H9 (cell line): Measurements from ENCODE around the gene WSCD2. TPM values are rescaled to one million over a fixed set of nuclear protein-coding genes. Genes with fewer than 3 reads are reported as not detected.

Experiments
- DNase-seq: peaks from one replicate; pipeline ENCODE4 v3.0.0-alpha.2; 2017
- H2AFZ ChIP-seq: one replicate; pipeline ENCODE4 v1.6.1; 2013; ENCODE audit warnings: mild to moderate bottlenecking, low read length, control low read depth, moderate library complexity
- H2AK5ac ChIP-seq: 2 replicates; pipeline ENCODE4 v1.6.1; 2013; ENCODE audit warnings: low read length, control low read depth, mixed read lengths; ENCODE audit not compliant: insufficient read length
- H2BK120ac ChIP-seq: one replicate; pipeline ENCODE4 v1.6.1; 2013; ENCODE audit warnings: low read depth, mild to moderate bottlenecking, low read length, control low read depth, inconsistent platforms; ENCODE audit not compliant: poor library complexity, severe bottlenecking
- H2BK12ac ChIP-seq: 2 replicates; pipeline ENCODE4 v1.6.1; 2013; ENCODE audit warnings: low read length, control low read depth, mixed read lengths, low read depth; ENCODE audit not compliant: insufficient read length
- H2BK15ac ChIP-seq: 2 replicates; pipeline ENCODE4 v1.6.1; 2013; ENCODE audit warnings: low read depth, low read length, control low read depth
- H2BK20ac ChIP-seq: one replicate; pipeline ENCODE4 v1.6.1; 2013; ENCODE audit warnings: low read depth, mild to moderate bottlenecking, low read length, control low read depth, inconsistent platforms; ENCODE audit not compliant: poor library complexity, severe bottlenecking
- H2BK5ac ChIP-seq: 2 replicates; pipeline ENCODE4 v1.6.1; 2013; ENCODE audit warnings: low read length, control low read depth, mixed read lengths; ENCODE audit not compliant: insufficient read length
- H3K14ac ChIP-seq: 2 replicates; pipeline ENCODE4 v1.6.1; 2013; ENCODE audit warnings: low read length, control low read depth; ENCODE audit not compliant: insufficient read depth
- H3K18ac ChIP-seq: 2 replicates; pipeline ENCODE4 v1.6.1; 2013; ENCODE audit warnings: low read depth, mild to moderate bottlenecking, mixed read lengths, low read length, control low read depth; ENCODE audit not compliant: insufficient read length
- H3K23ac ChIP-seq: 2 replicates; pipeline ENCODE4 v1.6.1; 2013; ENCODE audit warnings: low read length, control low read depth, mixed read lengths, low read depth; ENCODE audit not compliant: insufficient read length
- H3K23me2 ChIP-seq: 2 replicates; pipeline ENCODE4 v1.6.1; 2013; ENCODE audit warnings: low read depth, mild to moderate bottlenecking, mixed read lengths, low read length, control low read depth; ENCODE audit not compliant: insufficient read length, poor library complexity, severe bottlenecking
- H3K27ac ChIP-seq: 2 replicates; pipeline ENCODE4 v1.5.1; 2013; ENCODE audit warnings: low read length, control low read depth, mixed read lengths, low read depth; ENCODE audit not compliant: insufficient read length
- H3K27me3 ChIP-seq: 2 replicates; pipeline ENCODE4 v1.6.1; 2013; ENCODE audit warnings: low read length, control low read depth, inconsistent platforms; ENCODE audit not compliant: insufficient read depth
- H3K4ac ChIP-seq: 2 replicates; pipeline ENCODE4 v1.6.1; 2013; ENCODE audit warnings: low read depth, mild to moderate bottlenecking, control low read depth, inconsistent platforms, low read length, moderate library complexity
- H3K4me1 ChIP-seq: 2 replicates; pipeline ENCODE4 v1.6.1; 2013; ENCODE audit warnings: low read length, control low read depth, inconsistent platforms; ENCODE audit not compliant: insufficient read depth
- H3K4me2 ChIP-seq: 2 replicates; pipeline ENCODE4 v1.6.1; 2013; ENCODE audit warnings: low read length, control low read depth, mixed read lengths; ENCODE audit not compliant: insufficient read length, insufficient read depth
- H3K56ac ChIP-seq: 2 replicates; pipeline ENCODE4 v1.6.1; 2013; ENCODE audit warnings: low read depth, mild to moderate bottlenecking, mixed read lengths, low read length, control low read depth; ENCODE audit not compliant: insufficient read length
- H3K79me1 ChIP-seq: 2 replicates; pipeline ENCODE4 v1.6.1; 2013; ENCODE audit warnings: low read depth, mild to moderate bottlenecking, moderate library complexity, low read length, control low read depth, inconsistent platforms; ENCODE audit not compliant: insufficient read depth, poor library complexity, severe bottlenecking
- H3K79me2 ChIP-seq: 2 replicates; pipeline ENCODE4 v1.6.1; 2013; ENCODE audit warnings: low read length, control low read depth, inconsistent platforms; ENCODE audit not compliant: insufficient read depth
- H3K9ac ChIP-seq: 2 replicates; pipeline ENCODE4 v1.6.1; 2013; ENCODE audit warnings: low read length, control low read depth, mixed read lengths; ENCODE audit not compliant: insufficient read length; ENCODE audit errors: extremely low read depth
- H3K9me3 ChIP-seq: one replicate; pipeline ENCODE4 v1.6.1; 2013; ENCODE audit warnings: low read depth, low read length, inconsistent platforms; ENCODE audit not compliant: control insufficient read depth
- H3T11ph ChIP-seq: one replicate; pipeline ENCODE4 v1.6.1; 2013; ENCODE audit warnings: mild to moderate bottlenecking, low read length, control low read depth, inconsistent platforms
- H4K20me1 ChIP-seq: one replicate; pipeline ENCODE4 v1.6.1; 2013; ENCODE audit not compliant: control insufficient read depth, insufficient read length, insufficient read depth
- H4K5ac ChIP-seq: 2 replicates; pipeline ENCODE4 v1.6.1; 2013; ENCODE audit warnings: low read depth, mild to moderate bottlenecking, mixed read lengths, low read length, control low read depth; ENCODE audit not compliant: insufficient read length
- H4K8ac ChIP-seq: replicated peaks from 2 replicates; pipeline ENCODE4 v1.6.1; 2013; ENCODE audit warnings: low read length, control low read depth, mixed read lengths, low read depth; ENCODE audit not compliant: insufficient read length
- H4K91ac ChIP-seq: 2 replicates; pipeline ENCODE4 v1.6.1; 2013; ENCODE audit warnings: low read depth, mild to moderate bottlenecking, moderate library complexity, mixed read lengths, low read length, control low read depth; ENCODE audit not compliant: insufficient read length
- H3K27ac Mint-ChIP-seq, 3 experiments: 2 replicates in 2 of 3; 3 replicates in 1 of 3; pipeline ENCODE4 v1.8.0; 2020 to 2021; ENCODE audit warnings: mixed read lengths in 3 of 3, mild to moderate bottlenecking in 1 of 3, moderate library complexity in 1 of 3
- H3K27me3 Mint-ChIP-seq: 2 replicates; pipeline ENCODE4 v1.8.0; 2021; ENCODE audit warnings: low read depth, mild to moderate bottlenecking, moderate library complexity, mixed read lengths
- H3K36me3 Mint-ChIP-seq, 3 experiments: 2 replicates in 2 of 3; 3 replicates in 1 of 3; pipeline ENCODE4 v1.8.0; 2020 to 2021; ENCODE audit warnings: low read depth in 3 of 3, mixed read lengths in 3 of 3; ENCODE audit not compliant: insufficient read depth in 1 of 3
- H3K4me1 Mint-ChIP-seq, 2 experiments: 2 replicates each; pipeline ENCODE4 v1.8.0; 2020; ENCODE audit warnings: mixed read lengths in 2 of 2
- H3K4me3 Mint-ChIP-seq, 2 experiments: 2 replicates in 1 of 2; 3 replicates in 1 of 2; pipeline ENCODE4 v1.8.0; 2020 to 2021; ENCODE audit warnings: mild to moderate bottlenecking in 2 of 2, mixed read lengths in 2 of 2, moderate library complexity in 1 of 2
- H3K9me3 Mint-ChIP-seq, 2 experiments: 2 replicates in 1 of 2; 3 replicates in 1 of 2; pipeline ENCODE4 v1.8.0; 2020; ENCODE audit warnings: mild to moderate bottlenecking in 2 of 2, mixed read lengths in 2 of 2, moderate library complexity in 1 of 2
- CTCF ChIP-seq: fragments of 200-600 bp; sonication (generic); conservative IDR thresholded peaks from 3 replicates; pipeline ENCODE4 v1.8.0; 2021; ENCODE audit warnings: antibody characterized with exemption, mild to moderate bottlenecking
- WGBS: extraction: QIAGEN DNeasy Blood & Tissue Kit; methylation state at CpG from one replicate; pipeline ENCODE4 v1.1.7; 2013; ENCODE audit warnings: missing lambda C conversion rate, low lambda C conversion rate, mixed read lengths; ENCODE audit not compliant: insufficient read length; ENCODE audit errors: extremely low coverage; 5-methylcytosine and 5-hydroxymethylcytosine counted together
- total RNA-seq: library from RNA; stranded (reverse); gene quantifications from 2 replicates; pipeline ENCODE4 v1.2.1, GENCODE V29; 2021

The WSCD2 gene
- total RNA-seq, 1 experiment from 2014 or later, result 0.92 TPM

GRCh38 chr12:108170164-108170563 lies 41.1 kb downstream of the WSCD2 start:
- H3K36me3 Mint-ChIP-seq, result no peaks in the 10 kb centered on the region
- no peaks in the 10 kb centered on the region for H3K79me2 ChIP-seq
- no peak overlapping the region for H3K9ac ChIP-seq
- H3K79me1 ChIP-seq, result no peaks in the 10 kb centered on the region
- no peak overlapping the region for H3K4me2 ChIP-seq
- H2AFZ ChIP-seq, result no peak overlapping the region
- no peak overlapping the region for H3K27ac Mint-ChIP-seq
- no peak overlapping the region for H3K4me3 Mint-ChIP-seq
- TF ChIP-seq CTCF, result no peak
- H3K4me1 ChIP-seq, result peaks cover 6% of the 10 kb centered on the region; the same call in 1 of the 2 replicates
- no peak overlapping the region for H4K91ac ChIP-seq
- H3K27ac ChIP-seq, result no peak overlapping the region
- DNase-seq, result no peak
- no peak overlapping the region for H3K14ac ChIP-seq
- WGBS, result no CpG with 5 or more reads among the region's 2 CpGs
- H3K4ac ChIP-seq, result no peak overlapping the region
- no peak overlapping the region for H2AK5ac ChIP-seq
- H2BK15ac ChIP-seq, result no peak overlapping the region
- no peak overlapping the region for H3T11ph ChIP-seq
- no peaks in the 10 kb centered on the region for H3K27me3 ChIP-seq
- no peak overlapping the region for H3K23ac ChIP-seq
- no peak overlapping the region for H2BK12ac ChIP-seq
- H4K8ac ChIP-seq, result no peak overlapping the region
- no peaks in the 10 kb centered on the region for H3K9me3 ChIP-seq
- H4K5ac ChIP-seq, result no peak overlapping the region
- H2BK20ac ChIP-seq, result no peak overlapping the region
- H4K20me1 ChIP-seq, result no peaks in the 10 kb centered on the region
- peaks cover 33 to 48% of the 10 kb centered on the region in 2 experiments for H3K4me1 Mint-ChIP-seq
- no peak overlapping the region for H3K18ac ChIP-seq
- no peaks in the 10 kb centered on the region; the same call in none of the 2 replicates for H3K27me3 Mint-ChIP-seq
- no peak overlapping the region for H3K56ac ChIP-seq
- H3K23me2 ChIP-seq, result no peaks in the 10 kb centered on the region
- H2BK5ac ChIP-seq, result no peak overlapping the region
- no peak overlapping the region for H2BK120ac ChIP-seq
- no peaks in the 10 kb centered on the region for H3K9me3 Mint-ChIP-seq
